ENCODE data around the gene SLC22A24. TPM values are rescaled to one million over a fixed set of nuclear protein-coding genes. Genes with fewer than 3 reads are reported as not detected.

SLC22A24 gene
- total and polyA plus RNA-seq, 4 donors = 0.02 to 0.59 (median 0.42) TPM; not detected in 1

DNA sequence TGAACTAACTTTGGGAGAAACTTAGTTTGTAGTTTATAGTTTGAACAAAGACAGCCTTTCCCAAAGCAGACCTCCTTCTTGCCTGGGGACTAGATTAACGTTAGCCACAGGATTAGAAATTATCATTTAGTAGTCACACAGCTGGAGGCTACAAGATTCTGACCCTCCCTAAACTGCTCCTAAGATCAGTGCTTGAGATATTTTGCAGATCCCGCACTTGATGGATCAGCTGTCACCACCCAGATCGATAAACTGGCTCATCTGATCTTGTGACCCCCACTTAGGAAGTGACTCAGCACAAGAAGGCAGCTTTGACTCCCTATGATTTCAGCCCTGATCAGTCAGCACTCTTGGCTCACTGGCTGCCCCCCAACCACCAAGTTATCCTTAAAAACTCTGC, 1.6 kb downstream of the SLC22A24 start:
- H3K4me3 ChIP-seq (ENCODE audit: low read depth in 1 of 3, low read length in 3 of 3) = no peak overlapping the region
- H3K36me3 ChIP-seq (ENCODE audit: control insufficient read depth in 4 of 4, insufficient read depth in 3 of 4, low read depth in 1 of 4, low read length in 3 of 4) = no peaks in the 10 kb centered on the region
- TF ChIP-seq, protein P1, sequence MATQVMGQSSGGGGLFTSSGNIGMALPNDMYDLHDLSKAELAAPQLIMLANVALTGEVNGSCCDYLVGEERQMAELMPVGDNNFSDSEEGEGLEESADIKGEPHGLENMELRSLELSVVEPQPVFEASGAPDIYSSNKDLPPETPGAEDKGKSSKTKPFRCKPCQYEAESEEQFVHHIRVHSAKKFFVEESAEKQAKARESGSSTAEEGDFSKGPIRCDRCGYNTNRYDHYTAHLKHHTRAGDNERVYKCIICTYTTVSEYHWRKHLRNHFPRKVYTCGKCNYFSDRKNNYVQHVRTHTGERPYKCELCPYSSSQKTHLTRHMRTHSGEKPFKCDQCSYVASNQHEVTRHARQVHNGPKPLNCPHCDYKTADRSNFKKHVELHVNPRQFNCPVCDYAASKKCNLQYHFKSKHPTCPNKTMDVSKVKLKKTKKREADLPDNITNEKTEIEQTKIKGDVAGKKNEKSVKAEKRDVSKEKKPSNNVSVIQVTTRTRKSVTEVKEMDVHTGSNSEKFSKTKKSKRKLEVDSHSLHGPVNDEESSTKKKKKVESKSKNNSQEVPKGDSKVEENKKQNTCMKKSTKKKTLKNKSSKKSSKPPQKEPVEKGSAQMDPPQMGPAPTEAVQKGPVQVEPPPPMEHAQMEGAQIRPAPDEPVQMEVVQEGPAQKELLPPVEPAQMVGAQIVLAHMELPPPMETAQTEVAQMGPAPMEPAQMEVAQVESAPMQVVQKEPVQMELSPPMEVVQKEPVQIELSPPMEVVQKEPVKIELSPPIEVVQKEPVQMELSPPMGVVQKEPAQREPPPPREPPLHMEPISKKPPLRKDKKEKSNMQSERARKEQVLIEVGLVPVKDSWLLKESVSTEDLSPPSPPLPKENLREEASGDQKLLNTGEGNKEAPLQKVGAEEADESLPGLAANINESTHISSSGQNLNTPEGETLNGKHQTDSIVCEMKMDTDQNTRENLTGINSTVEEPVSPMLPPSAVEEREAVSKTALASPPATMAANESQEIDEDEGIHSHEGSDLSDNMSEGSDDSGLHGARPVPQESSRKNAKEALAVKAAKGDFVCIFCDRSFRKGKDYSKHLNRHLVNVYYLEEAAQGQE (IDR thresholded peaks at IDR 0.05) = no peak
- TF ChIP-seq NR2F2 (IDR thresholded peaks at IDR 0.05) (no peak), FOXA1 (IDR thresholded peaks at IDR 0.05) (no peak), YY1 (IDR thresholded peaks at IDR 0.05) (no peak), TAF1 (conservative IDR thresholded peaks at IDR 0.05) (no peak), GABPA (IDR thresholded peaks at IDR 0.05 in 1 of 2, conservative IDR thresholded peaks at IDR 0.05 in 1 of 2) (no peak), EGR1 (IDR thresholded peaks at IDR 0.05; ENCODE audit: low read depth in 2 of 2) (no peak), HNF4A (conservative IDR thresholded peaks at IDR 0.05) (no peak), RXRA (IDR thresholded peaks at IDR 0.05) (no peak), SP1 (IDR thresholded peaks at IDR 0.05) (no peak), JUND (IDR thresholded peaks at IDR 0.05) (no peak), RAD21 (IDR thresholded peaks at IDR 0.05) (no peak)
- TF ChIP-seq, protein P2, sequence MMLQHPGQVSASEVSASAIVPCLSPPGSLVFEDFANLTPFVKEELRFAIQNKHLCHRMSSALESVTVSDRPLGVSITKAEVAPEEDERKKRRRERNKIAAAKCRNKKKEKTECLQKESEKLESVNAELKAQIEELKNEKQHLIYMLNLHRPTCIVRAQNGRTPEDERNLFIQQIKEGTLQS (IDR thresholded peaks at IDR 0.05) = no peak
- TF ChIP-seq, protein P3, sequence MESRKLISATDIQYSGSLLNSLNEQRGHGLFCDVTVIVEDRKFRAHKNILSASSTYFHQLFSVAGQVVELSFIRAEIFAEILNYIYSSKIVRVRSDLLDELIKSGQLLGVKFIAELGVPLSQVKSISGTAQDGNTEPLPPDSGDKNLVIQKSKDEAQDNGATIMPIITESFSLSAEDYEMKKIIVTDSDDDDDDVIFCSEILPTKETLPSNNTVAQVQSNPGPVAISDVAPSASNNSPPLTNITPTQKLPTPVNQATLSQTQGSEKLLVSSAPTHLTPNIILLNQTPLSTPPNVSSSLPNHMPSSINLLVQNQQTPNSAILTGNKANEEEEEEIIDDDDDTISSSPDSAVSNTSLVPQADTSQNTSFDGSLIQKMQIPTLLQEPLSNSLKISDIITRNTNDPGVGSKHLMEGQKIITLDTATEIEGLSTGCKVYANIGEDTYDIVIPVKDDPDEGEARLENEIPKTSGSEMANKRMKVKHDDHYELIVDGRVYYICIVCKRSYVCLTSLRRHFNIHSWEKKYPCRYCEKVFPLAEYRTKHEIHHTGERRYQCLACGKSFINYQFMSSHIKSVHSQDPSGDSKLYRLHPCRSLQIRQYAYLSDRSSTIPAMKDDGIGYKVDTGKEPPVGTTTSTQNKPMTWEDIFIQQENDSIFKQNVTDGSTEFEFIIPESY (IDR thresholded peaks at IDR 0.05) = no peak
- TF ChIP-seq, protein P4, sequence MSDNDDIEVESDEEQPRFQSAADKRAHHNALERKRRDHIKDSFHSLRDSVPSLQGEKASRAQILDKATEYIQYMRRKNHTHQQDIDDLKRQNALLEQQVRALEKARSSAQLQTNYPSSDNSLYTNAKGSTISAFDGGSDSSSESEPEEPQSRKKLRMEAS (IDR thresholded peaks at IDR 0.05) = no peak
- no peak overlapping the region for H3K9ac ChIP-seq (ENCODE audit: low read depth in 1 of 2, low read length in 2 of 2)
- DNase-seq (ENCODE audit: low spot score) = no peak
- H3K27me3 ChIP-seq (ENCODE audit: control insufficient read depth in 4 of 4, insufficient read depth in 4 of 4, low read length in 3 of 4) = no peaks in the 10 kb centered on the region
- H3K9me3 ChIP-seq (ENCODE audit: control insufficient read depth in 4 of 4, low read length in 3 of 4) = no peaks in the 10 kb centered on the region
- no peak overlapping the region for H3K27ac ChIP-seq (ENCODE audit: low read depth in 1 of 2, low read length in 2 of 2)
- H3K4me1 ChIP-seq (ENCODE audit: control insufficient read depth in 4 of 4, insufficient read depth in 4 of 4, low read length in 3 of 4) = no peaks in the 10 kb centered on the region
- 85% methylated on average over 3 of the region's 3 CpGs for WGBS

DNA sequence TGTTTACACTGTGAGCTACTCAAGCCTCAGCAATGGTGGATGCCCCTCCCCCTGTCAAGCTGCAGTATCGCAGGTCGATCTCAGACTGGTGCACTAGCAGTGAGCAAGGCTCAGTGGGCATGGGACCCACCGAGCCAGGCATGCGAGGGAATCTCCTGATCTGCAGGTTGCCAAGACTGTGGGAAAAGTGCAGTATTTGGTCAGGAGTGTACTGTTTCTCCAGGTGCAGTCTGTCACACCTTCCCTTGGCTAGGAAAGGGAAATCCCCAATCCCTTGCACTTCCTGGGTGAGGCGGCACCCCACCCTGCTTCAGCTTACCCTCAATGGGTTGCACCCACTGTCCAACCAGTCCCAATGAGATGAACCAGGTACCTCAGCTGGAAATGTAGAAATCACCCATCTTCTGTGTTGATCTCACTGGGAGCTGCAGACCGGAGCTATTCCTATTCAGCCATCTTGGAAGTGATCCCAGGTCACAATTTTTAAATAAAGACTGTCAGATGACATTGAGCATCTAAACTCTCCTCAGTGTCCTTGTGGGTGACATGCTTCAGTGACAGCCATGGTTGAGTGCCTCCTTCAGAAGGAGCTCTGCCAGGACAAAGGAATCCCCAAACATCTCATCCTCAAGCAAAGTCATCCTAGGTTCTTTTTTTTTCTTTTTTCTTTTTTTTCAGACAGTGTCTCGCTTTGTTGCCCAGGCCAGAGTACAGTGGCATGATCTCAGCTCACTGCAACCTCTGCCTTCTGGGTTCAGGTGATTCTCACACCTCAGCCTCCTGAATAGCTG, 10.8 kb downstream of the SLC22A24 start:
- 75% methylated on average over 7 of the region's 7 CpGs for whole genome bisulfite sequencing
- TF ChIP-seq FOXA1 (IDR thresholded peaks at IDR 0.05) (no peak), SP1 (IDR thresholded peaks at IDR 0.05) (no peak), RXRA (IDR thresholded peaks at IDR 0.05) (no peak)
- TF ChIP-seq, protein P4 (IDR thresholded peaks at IDR 0.05) = no peak

More for the DNA sequence above, 10.8 kb downstream of the SLC22A24 start:
- Histone ChIP-seq H3K4me3 (ENCODE audit: low read depth in 1 of 3, low read length in 3 of 3) (no peak overlapping the region), H3K36me3 (ENCODE audit: control insufficient read depth in 4 of 4, insufficient read depth in 3 of 4, low read depth in 1 of 4, low read length in 3 of 4) (no peaks in the 10 kb centered on the region), H3K9ac (ENCODE audit: low read depth in 1 of 2, low read length in 2 of 2) (no peak overlapping the region), H3K4me1 (ENCODE audit: control insufficient read depth in 4 of 4, insufficient read depth in 4 of 4, low read length in 3 of 4) (no peaks in the 10 kb centered on the region), H3K27ac (ENCODE audit: low read depth in 1 of 2, low read length in 2 of 2) (no peak overlapping the region), H3K27me3 (ENCODE audit: control insufficient read depth in 4 of 4, insufficient read depth in 4 of 4, low read length in 3 of 4) (no peaks in the 10 kb centered on the region), H3K9me3 (ENCODE audit: control insufficient read depth in 4 of 4, low read length in 3 of 4) (no peaks in the 10 kb centered on the region)
- DNase-seq (ENCODE audit: low spot score) = no peak

Measured in liver (tissue), 9 donors.